Epithelial cell of proximal tubule (primary cell): ENCODE measurements around the gene IL6ST. TPM values are rescaled to one million over a fixed set of nuclear protein-coding genes. Genes with fewer than 3 reads are reported as not detected.
"Not testable (repeated sequence)": the region's sequence is repeated elsewhere in the genome, so short reads cannot be mapped to it uniquely, and the experiment has no call there.

Experiments used
- DNase-seq: peaks from one replicate; pipeline ENCODE4 v3.0.0-alpha.2; 2011; ENCODE audit warnings: low read depth
- H3K4me3 ChIP-seq: 2 replicates; pipeline ENCODE4 v1.5.1; 2011; ENCODE audit warnings: low read depth, mild to moderate bottlenecking, low read length
- total RNA-seq: library from RNA; depleted of rRNA; stranded (reverse); fragments of >200 nt; gene quantifications from 2 replicates; pipeline ENCODE4 v1.2.3, GENCODE V29; 2015
- TF ChIP-seq, protein P1 (sequence below): conservative IDR thresholded peaks from 2 replicates; pipeline ENCODE4 v1.5.1; 2012; ENCODE audit warnings: low read depth, mild to moderate bottlenecking, low read length

Gene IL6ST
- total RNA-seq, 1 donor from 2014 or later, result 61.6 TPM

DNA sequence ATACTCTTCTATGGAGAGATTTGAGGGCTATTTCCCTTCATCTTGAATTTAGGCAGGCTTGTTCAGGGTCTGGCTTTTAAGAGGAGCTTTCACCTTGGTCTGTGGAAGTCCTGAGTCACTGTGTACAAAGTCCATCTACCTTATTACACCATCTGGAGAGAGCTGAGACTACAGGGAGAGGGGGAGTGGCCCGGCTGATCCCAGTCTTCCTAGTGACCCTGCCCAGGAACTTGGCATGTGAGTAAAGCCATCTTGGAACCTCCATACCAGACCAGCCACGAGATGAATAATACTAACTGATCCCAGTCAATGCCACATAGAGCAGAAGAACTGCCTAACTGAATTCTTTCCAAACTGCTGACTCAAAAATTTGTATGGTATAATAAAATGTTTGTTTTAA, 8.4 kb upstream of the IL6ST start:
- DNase-seq, result peak; percentile 77
- no peak overlapping the region for H3K4me3 ChIP-seq
- TF ChIP-seq, protein P1, sequence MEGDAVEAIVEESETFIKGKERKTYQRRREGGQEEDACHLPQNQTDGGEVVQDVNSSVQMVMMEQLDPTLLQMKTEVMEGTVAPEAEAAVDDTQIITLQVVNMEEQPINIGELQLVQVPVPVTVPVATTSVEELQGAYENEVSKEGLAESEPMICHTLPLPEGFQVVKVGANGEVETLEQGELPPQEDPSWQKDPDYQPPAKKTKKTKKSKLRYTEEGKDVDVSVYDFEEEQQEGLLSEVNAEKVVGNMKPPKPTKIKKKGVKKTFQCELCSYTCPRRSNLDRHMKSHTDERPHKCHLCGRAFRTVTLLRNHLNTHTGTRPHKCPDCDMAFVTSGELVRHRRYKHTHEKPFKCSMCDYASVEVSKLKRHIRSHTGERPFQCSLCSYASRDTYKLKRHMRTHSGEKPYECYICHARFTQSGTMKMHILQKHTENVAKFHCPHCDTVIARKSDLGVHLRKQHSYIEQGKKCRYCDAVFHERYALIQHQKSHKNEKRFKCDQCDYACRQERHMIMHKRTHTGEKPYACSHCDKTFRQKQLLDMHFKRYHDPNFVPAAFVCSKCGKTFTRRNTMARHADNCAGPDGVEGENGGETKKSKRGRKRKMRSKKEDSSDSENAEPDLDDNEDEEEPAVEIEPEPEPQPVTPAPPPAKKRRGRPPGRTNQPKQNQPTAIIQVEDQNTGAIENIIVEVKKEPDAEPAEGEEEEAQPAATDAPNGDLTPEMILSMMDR, result no peak

- TF ChIP-seq, protein P1, result no peak
- no peak for DNase-seq
- H3K4me3 ChIP-seq, result no peak overlapping the region
Measured at GRCh38 chr5:56002303-56002702, 7.5 kb upstream of the IL6ST start.

GRCh38 chr5:56000221-56000620, 5.5 kb upstream of the IL6ST start:
- not testable (repeated sequence) for H3K4me3 ChIP-seq, DNase-seq

DNA sequence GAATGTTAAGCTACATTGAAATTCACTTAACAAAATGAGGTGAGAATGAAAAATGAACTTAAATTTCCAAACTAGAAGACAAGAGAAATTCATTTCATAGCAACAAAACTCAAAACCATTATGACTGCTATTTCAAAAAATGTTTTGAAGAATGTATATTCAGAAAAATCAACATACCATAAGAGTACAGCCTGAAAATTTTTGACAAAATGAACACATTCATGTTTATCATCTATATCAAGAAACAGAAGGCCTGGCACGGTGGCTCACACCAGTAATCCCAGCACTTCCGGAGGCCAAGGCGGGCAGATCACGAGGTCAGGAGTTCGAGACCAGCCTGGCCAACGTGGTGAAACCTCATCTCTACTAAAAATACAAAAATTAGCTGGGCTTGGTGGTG, 4.2 kb upstream of the IL6ST start:
- H3K4me3 ChIP-seq, result no peak overlapping the region
- TF ChIP-seq, protein P1, result no peak
- no peak for DNase-seq

DNA sequence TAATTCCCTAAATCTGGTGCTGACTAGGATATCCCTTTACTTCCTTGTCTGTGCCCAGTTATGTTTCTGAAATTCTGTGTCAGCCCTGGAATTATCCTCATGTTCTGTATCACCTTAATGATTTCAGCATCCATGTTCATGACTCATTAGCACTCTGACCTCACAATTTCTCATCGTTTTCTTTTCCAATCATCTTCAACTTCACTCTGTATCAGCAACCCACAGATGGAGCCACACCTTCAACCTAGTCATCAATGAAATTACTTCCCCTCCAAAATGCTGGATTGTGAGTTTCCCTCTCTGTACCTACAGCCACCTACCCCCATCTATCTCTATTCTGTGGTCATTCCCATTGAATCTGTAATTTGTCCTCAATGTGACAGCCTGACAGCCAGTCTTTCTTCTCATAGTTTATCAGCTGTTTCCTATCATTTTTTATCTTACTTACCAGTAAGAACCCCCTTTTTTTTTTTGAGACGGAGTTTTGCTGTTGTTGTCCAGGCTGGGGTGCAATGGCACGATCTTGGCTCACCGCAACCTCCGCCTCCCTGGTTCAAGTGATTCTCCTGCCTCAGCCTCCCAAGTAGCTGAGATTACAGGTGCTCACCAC, 3.1 kb upstream of the IL6ST start:
- DNase-seq, result no peak
- no peak overlapping the region for H3K4me3 ChIP-seq
- TF ChIP-seq, protein P1, result no peak

- peak; percentile 65 for DNase-seq
- TF ChIP-seq, protein P1, result no peak
- H3K4me3 ChIP-seq, result peak overlapping the region; percentile 76
Measured at GRCh38 chr5:55994998-55995914, 493 bp upstream of the IL6ST start.

- DNase-seq, result no peak
- H3K4me3 ChIP-seq, result peak overlapping the region; percentile 76
- TF ChIP-seq, protein P1, result no peak
Measured at GRCh38 chr5:55993731-55994494, 850 bp downstream of the IL6ST start.
